Type B pancreatic cell (in vitro differentiated cells): Measurements from ENCODE around the gene DUSP28. TPM values are rescaled to one million over a fixed set of nuclear protein-coding genes. Genes with fewer than 3 reads are reported as not detected.

Experiments
- DNase-seq: peaks from one replicate; pipeline ENCODE4 v3.0.0; 2021; ENCODE audit warnings: mixed read lengths; ENCODE audit not compliant: unreplicated experiment; ENCODE audit errors: extremely low spot score
- H3K27ac Mint-ChIP-seq: 2 replicates; pipeline ENCODE4 v1.8.0; 2021; ENCODE audit warnings: mild to moderate bottlenecking, mixed read lengths
- H3K27me3 Mint-ChIP-seq: 2 replicates; pipeline ENCODE4 v1.8.0; 2021; ENCODE audit warnings: mixed read lengths
- H3K36me3 Mint-ChIP-seq: 2 replicates; pipeline ENCODE4 v1.8.0; 2021; ENCODE audit warnings: mixed read lengths
- H3K4me1 Mint-ChIP-seq: one replicate; pipeline ENCODE4 v1.8.0; 2021; ENCODE audit warnings: mixed read lengths; ENCODE audit not compliant: unreplicated experiment
- H3K4me3 Mint-ChIP-seq: 2 replicates; pipeline ENCODE4 v1.8.0; 2021; ENCODE audit warnings: mild to moderate bottlenecking, mixed read lengths
- H3K9me3 Mint-ChIP-seq: 2 replicates; pipeline ENCODE4 v1.8.0; 2021; ENCODE audit warnings: mixed read lengths
- CTCF ChIP-seq: fragments of 200-600 bp; sonication (generic); conservative IDR thresholded peaks from 2 replicates; pipeline ENCODE4 v1.5.0; 2021; ENCODE audit warnings: antibody characterized with exemption, mild to moderate bottlenecking
- total RNA-seq: library from RNA; stranded (reverse); gene quantifications from 2 replicates; pipeline ENCODE4 v1.2.1, GENCODE V29; 2021; ENCODE audit warnings: low replicate concordance

The DUSP28 gene
- total RNA-seq, 1 donor from 2014 or later, result 4.3 TPM

DNA sequence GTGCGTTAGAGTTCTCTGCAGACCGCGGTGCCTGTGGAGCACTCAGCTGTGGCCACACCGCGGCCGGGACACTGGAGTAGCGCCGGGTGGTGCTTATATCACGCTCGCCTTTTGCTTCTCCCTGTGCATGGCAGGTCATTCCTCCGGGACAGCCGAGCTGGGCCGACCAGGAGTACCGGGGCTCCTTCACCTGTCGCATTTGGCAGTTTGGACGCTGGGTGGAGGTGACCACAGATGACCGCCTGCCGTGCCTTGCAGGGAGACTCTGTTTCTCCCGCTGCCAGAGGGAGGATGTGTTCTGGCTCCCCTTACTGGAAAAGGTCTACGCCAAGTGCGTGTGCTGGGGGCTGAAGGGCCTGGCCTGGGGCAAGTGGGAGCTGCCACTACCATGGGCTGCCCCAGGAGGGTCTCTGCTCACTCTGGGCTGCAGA lies 30.5 kb downstream of the DUSP28 start:
- Mint-ChIP-seq H3K4me1 (peaks cover 17% of the 10 kb centered on the region), H3K9me3 (no peaks in the 10 kb centered on the region), H3K27me3 (no peaks in the 10 kb centered on the region), H3K4me3 (no peak overlapping the region), H3K27ac (no peak overlapping the region), H3K36me3 (peaks cover 3% of the 10 kb centered on the region)
- no peak for DNase-seq
- no peak for TF ChIP-seq CTCF

DNA sequence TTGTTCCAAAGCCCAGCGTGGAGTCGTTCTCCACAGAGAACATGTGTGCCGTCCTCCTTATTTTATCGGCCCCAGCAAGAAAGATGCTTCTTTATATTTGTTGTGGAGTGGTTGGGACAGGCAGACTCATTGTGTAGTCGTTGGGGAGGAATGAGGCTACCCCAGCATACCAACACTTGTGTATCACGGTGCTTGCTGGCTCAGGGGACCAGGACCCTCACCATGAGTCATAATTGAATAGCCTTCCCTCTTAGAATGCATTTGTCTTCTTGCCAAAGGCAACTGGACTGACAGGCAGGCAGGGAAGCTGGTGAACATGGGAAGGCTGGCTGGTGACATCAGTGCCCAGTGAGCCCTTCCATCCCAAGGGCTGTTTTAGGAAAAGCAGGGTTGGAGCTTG lies 31.1 kb downstream of the DUSP28 start:
- TF ChIP-seq CTCF, result no peak
- no peak overlapping the region for H3K4me3 Mint-ChIP-seq
- peaks cover 17% of the 10 kb centered on the region for H3K4me1 Mint-ChIP-seq
- H3K36me3 Mint-ChIP-seq, result peaks cover 3% of the 10 kb centered on the region
- H3K9me3 Mint-ChIP-seq, result no peaks in the 10 kb centered on the region
- no peaks in the 10 kb centered on the region for H3K27me3 Mint-ChIP-seq
- H3K27ac Mint-ChIP-seq, result no peak overlapping the region
- DNase-seq, result no peak

DNA sequence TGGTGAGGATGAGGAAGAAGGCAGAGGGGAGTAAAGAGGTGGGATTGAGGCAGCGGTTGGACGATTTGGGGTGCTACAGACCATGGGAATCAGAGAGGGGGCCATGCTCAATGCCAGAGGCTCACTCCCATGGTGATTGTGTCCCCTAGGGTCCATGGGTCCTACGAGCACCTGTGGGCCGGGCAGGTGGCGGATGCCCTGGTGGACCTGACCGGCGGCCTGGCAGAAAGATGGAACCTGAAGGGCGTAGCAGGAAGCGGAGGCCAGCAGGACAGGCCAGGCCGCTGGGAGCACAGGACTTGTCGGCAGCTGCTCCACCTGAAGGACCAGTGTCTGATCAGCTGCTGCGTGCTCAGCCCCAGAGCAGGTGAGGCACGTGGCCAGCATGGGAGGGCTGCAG lies 31.6 kb downstream of the DUSP28 start:
- H3K27me3 Mint-ChIP-seq, result no peaks in the 10 kb centered on the region
- no peak overlapping the region for H3K27ac Mint-ChIP-seq
- H3K36me3 Mint-ChIP-seq, result peaks cover 3% of the 10 kb centered on the region
- H3K9me3 Mint-ChIP-seq, result no peaks in the 10 kb centered on the region
- DNase-seq, result no peak
- no peak for TF ChIP-seq CTCF
- H3K4me1 Mint-ChIP-seq, result peaks cover 17% of the 10 kb centered on the region
- no peak overlapping the region for H3K4me3 Mint-ChIP-seq

DNA sequence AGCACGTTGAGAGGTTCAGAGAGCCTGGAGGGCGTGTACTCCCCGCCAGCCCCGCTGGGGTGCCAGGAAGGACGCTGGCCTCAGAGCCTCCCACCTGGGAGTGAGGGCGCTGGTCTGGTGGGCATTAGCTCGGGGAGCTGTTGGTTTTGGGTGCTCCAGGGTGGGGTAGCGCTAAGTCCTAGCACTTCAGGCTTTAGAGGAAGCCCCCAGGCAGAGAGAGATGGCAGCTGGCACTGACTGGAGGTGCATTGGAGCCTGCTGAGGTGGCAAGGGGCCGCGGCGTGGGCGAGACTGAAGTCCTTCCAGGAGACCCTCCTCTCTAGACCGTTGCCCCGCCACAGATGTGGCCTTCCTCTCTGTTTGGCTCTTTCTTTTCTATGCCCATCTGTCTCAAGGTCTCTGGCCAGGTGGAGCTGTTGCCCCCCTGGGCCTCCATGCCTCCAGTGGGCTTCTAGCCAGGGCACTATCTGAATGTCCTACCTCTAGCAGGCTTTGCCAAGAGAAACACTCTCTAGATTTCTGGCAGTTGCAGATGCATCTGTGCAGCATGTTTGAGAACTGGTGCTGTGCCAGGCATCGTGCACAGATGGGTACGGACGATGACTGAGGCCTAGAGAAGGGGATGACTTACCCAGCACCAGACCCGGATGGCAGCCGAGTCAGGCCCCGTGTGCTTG lies 33.0 kb downstream of the DUSP28 start:
- DNase-seq, result no peak
- H3K27ac Mint-ChIP-seq, result no peak overlapping the region
- H3K4me1 Mint-ChIP-seq, result peaks cover 9% of the 10 kb centered on the region
- H3K9me3 Mint-ChIP-seq, result no peaks in the 10 kb centered on the region
- no peak for TF ChIP-seq CTCF
- H3K4me3 Mint-ChIP-seq, result no peak overlapping the region
- no peaks in the 10 kb centered on the region for H3K27me3 Mint-ChIP-seq
- H3K36me3 Mint-ChIP-seq, result no peaks in the 10 kb centered on the region

DNA sequence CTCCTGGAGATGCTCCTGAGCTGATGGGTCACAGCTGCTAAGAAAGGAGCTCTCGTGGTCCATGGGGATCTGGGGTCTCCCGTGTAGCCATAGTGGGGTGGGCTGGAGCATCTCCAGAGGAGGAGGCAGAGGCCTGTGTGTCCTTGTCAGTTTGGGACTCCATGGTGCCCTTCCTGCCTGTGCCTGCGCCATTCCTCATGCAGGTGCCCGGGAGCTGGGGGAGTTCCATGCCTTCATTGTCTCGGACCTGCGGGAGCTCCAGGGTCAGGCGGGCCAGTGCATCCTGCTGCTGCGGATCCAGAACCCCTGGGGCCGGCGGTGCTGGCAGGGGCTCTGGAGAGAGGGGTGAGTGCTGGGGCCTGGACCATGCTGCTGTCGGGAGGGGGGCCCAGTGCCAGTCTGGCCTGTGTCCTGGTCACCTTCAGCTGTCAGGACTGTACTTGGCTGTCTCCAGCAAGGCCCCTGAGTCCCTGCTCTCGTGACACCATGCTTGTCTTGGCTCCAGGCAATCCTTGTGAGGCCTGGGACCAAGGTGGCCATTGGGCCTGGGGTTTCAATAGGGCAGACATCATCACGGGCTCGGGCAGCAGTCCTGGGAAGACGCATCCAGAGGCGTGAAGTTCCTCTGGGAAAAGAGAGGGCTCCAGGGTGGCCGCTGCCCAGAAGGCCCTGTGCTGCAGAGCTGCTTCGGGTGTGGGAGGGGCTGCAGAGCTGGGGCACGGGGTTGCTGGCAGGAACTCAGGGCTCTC lies 33.7 kb downstream of the DUSP28 start:
- Mint-ChIP-seq H3K36me3 (no peaks in the 10 kb centered on the region), H3K27ac (no peak overlapping the region), H3K27me3 (no peaks in the 10 kb centered on the region), H3K4me3 (no peak overlapping the region), H3K4me1 (peaks cover 2% of the 10 kb centered on the region), H3K9me3 (no peaks in the 10 kb centered on the region)
- no peak for TF ChIP-seq CTCF
- no peak for DNase-seq
